H1 (cell line): ENCODE results near the gene CEP126. TPM values are rescaled to one million over a fixed set of nuclear protein-coding genes. Genes with fewer than 3 reads are reported as not detected.
A peak's percentile ranks its signal among the peaks of the same experiment; 100 is the strongest.

Experiments used
- CHD1 ChIP-seq: IDR thresholded peaks from 2 replicates; pipeline ENCODE4 v1.6.1; 2012; ENCODE audit warnings: low read depth, low read length, improper control_type of control experiment
- MAX ChIP-seq: IDR thresholded peaks from 2 replicates; pipeline ENCODE4 v1.6.1; 2012; ENCODE audit warnings: inconsistent platforms
- NRF1 ChIP-seq: IDR thresholded peaks from 2 replicates; pipeline ENCODE4 v1.6.1; 2011; ENCODE audit warnings: mild to moderate bottlenecking, low read depth, low read length, improper control_type of control experiment
- PHF8 ChIP-seq: fragments of 200-600 bp; sonication (generic); conservative IDR thresholded peaks from 2 replicates; pipeline ENCODE4 v1.7.1; 2012; ENCODE audit warnings: low read depth, mild to moderate bottlenecking, inconsistent platforms, low read length, moderate library complexity
- SP4 ChIP-seq: IDR thresholded peaks from 2 replicates; pipeline ENCODE4 v1.6.1; 2012; ENCODE audit warnings: low read length, inconsistent platforms
- YY1 ChIP-seq: IDR thresholded peaks from 2 replicates; pipeline ENCODE4 v1.6.1; 2011; ENCODE audit warnings: low read depth, mild to moderate bottlenecking, low read length
- polyA plus RNA-seq, 7 experiments: library from polyadenylated mRNA; depleted of rRNA in 3 of 7; stranded (reverse) in 5 of 7; unstranded in 2 of 7; fragments of >200 nt in 5 of 7; fragments of 200-250 nt in 2 of 7; gene quantifications; 1 replicate in 5 of 7; 2 replicates in 1 of 7; 4 replicates in 1 of 7; pipeline versions ENCODE4 v1.2.1 to v1.2.3, GENCODE V29; 2011 to 2013; ENCODE audit warnings: missing spikeins in 2 of 7, mixed read lengths in 2 of 7
- total RNA-seq: library from RNA; stranded (reverse); fragmentation: NEBNext Ultra II Directional; extraction: Animal tissue kit (Norgen Biotek cat#: 25700); gene quantifications from 2 replicates; pipeline ENCODE4 v1.2.1, GENCODE V29; 2021
- TF ChIP-seq, protein P1 (sequence below): fragments of 300-600 bp; sonication (generic); IDR thresholded peaks from 2 replicates; pipeline ENCODE4 v1.7.1; 2012; ENCODE audit warnings: low read length, moderate library complexity, mild to moderate bottlenecking, inconsistent platforms; ENCODE audit not compliant: insufficient replicate concordance
- TF ChIP-seq, protein P2 (sequence below): IDR thresholded peaks from 2 replicates; pipeline ENCODE4 v1.6.1; 2012; ENCODE audit warnings: low read length, inconsistent platforms

The CEP126 gene
- total and polyA plus RNA-seq, 2 of the 8 experiments (the other 6 are each of a cell fraction or from before 2014, with no cell fraction given) = 0.76 to 1.9 TPM

DNA sequence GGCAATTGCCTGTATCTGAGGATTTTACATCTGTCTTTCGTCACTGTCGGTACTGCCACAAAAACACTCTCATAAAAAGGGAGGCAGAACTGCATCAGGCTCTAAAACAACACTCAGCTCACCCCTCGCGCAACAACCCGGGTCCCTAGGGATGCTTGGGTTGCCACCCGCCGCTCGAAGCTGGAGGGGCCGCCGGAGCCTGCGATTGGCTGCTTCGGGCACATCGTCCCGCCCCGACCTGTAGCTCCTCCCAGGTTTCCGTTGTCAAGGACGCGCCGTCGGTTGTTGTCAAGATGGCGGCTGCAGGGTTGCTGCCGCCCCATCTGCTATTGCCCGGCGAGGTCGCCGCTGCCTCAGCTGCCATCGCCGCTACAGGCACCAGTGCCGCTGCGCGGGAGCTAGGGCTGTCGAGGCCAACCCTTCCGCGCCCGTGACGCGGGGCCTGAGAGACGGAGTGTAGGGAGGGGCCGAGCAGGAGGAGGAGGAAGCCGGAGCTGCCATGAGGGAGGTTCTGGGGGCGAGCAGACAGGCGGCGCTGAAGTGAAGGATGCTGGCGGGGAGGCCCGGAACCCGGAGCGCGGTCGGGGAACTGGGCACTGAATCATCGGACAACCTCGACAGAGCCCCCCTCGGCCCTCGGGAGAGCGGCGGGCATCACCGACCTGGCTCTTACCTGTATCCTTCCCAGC is at the start of gene CEP126 (continued):
- TF ChIP-seq, protein P1, sequence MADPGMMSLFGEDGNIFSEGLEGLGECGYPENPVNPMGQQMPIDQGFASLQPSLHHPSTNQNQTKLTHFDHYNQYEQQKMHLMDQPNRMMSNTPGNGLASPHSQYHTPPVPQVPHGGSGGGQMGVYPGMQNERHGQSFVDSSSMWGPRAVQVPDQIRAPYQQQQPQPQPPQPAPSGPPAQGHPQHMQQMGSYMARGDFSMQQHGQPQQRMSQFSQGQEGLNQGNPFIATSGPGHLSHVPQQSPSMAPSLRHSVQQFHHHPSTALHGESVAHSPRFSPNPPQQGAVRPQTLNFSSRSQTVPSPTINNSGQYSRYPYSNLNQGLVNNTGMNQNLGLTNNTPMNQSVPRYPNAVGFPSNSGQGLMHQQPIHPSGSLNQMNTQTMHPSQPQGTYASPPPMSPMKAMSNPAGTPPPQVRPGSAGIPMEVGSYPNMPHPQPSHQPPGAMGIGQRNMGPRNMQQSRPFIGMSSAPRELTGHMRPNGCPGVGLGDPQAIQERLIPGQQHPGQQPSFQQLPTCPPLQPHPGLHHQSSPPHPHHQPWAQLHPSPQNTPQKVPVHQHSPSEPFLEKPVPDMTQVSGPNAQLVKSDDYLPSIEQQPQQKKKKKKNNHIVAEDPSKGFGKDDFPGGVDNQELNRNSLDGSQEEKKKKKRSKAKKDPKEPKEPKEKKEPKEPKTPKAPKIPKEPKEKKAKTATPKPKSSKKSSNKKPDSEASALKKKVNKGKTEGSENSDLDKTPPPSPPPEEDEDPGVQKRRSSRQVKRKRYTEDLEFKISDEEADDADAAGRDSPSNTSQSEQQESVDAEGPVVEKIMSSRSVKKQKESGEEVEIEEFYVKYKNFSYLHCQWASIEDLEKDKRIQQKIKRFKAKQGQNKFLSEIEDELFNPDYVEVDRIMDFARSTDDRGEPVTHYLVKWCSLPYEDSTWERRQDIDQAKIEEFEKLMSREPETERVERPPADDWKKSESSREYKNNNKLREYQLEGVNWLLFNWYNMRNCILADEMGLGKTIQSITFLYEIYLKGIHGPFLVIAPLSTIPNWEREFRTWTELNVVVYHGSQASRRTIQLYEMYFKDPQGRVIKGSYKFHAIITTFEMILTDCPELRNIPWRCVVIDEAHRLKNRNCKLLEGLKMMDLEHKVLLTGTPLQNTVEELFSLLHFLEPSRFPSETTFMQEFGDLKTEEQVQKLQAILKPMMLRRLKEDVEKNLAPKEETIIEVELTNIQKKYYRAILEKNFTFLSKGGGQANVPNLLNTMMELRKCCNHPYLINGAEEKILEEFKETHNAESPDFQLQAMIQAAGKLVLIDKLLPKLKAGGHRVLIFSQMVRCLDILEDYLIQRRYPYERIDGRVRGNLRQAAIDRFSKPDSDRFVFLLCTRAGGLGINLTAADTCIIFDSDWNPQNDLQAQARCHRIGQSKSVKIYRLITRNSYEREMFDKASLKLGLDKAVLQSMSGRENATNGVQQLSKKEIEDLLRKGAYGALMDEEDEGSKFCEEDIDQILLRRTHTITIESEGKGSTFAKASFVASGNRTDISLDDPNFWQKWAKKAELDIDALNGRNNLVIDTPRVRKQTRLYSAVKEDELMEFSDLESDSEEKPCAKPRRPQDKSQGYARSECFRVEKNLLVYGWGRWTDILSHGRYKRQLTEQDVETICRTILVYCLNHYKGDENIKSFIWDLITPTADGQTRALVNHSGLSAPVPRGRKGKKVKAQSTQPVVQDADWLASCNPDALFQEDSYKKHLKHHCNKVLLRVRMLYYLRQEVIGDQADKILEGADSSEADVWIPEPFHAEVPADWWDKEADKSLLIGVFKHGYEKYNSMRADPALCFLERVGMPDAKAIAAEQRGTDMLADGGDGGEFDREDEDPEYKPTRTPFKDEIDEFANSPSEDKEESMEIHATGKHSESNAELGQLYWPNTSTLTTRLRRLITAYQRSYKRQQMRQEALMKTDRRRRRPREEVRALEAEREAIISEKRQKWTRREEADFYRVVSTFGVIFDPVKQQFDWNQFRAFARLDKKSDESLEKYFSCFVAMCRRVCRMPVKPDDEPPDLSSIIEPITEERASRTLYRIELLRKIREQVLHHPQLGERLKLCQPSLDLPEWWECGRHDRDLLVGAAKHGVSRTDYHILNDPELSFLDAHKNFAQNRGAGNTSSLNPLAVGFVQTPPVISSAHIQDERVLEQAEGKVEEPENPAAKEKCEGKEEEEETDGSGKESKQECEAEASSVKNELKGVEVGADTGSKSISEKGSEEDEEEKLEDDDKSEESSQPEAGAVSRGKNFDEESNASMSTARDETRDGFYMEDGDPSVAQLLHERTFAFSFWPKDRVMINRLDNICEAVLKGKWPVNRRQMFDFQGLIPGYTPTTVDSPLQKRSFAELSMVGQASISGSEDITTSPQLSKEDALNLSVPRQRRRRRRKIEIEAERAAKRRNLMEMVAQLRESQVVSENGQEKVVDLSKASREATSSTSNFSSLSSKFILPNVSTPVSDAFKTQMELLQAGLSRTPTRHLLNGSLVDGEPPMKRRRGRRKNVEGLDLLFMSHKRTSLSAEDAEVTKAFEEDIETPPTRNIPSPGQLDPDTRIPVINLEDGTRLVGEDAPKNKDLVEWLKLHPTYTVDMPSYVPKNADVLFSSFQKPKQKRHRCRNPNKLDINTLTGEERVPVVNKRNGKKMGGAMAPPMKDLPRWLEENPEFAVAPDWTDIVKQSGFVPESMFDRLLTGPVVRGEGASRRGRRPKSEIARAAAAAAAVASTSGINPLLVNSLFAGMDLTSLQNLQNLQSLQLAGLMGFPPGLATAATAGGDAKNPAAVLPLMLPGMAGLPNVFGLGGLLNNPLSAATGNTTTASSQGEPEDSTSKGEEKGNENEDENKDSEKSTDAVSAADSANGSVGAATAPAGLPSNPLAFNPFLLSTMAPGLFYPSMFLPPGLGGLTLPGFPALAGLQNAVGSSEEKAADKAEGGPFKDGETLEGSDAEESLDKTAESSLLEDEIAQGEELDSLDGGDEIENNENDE = no peak
- TF ChIP-seq, protein P2, sequence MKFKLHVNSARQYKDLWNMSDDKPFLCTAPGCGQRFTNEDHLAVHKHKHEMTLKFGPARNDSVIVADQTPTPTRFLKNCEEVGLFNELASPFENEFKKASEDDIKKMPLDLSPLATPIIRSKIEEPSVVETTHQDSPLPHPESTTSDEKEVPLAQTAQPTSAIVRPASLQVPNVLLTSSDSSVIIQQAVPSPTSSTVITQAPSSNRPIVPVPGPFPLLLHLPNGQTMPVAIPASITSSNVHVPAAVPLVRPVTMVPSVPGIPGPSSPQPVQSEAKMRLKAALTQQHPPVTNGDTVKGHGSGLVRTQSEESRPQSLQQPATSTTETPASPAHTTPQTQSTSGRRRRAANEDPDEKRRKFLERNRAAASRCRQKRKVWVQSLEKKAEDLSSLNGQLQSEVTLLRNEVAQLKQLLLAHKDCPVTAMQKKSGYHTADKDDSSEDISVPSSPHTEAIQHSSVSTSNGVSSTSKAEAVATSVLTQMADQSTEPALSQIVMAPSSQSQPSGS = no peak
- TF ChIP-seq CHD1 (no peak), YY1 (peak; percentile 95), SP4 (peak; percentile 67; the same call in 1 of the 2 replicates), PHF8 (peak; percentile 50; the same call in 1 of the 2 replicates), MAX (peak; percentile 88), NRF1 (no peak)
